ENCODE results near the gene SMURF2. TPM values are rescaled to one million over a fixed set of nuclear protein-coding genes. Genes with fewer than 3 reads are reported as not detected.

The SMURF2 gene
- total RNA-seq, 1 donor from 2014 or later: 26.6 TPM

DNA sequence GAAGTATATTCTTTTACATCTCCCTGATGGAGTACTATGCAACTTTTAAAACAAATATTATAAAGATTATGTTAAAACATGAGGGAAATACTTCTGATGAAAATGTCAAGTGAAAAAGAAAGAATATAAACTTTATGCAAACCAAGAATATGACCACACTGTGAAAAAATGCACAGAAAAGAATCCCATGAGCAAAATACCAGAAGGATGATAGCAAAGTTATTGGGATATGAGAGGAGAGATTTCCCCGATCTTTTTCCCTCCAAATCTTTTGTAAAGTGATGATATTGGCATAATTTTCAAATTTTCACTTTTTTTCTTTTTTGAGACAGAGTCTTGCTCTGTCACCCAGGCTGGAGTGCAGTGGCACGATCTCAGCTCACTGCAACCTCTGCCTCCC is 36.6 kb upstream of the SMURF2 start:
- no peak overlapping the region for H3K27ac Mint-ChIP-seq
- H3K4me1 Mint-ChIP-seq (ENCODE audit: unreplicated experiment): no peaks in the 10 kb centered on the region
- no peaks in the 10 kb centered on the region for H3K27me3 Mint-ChIP-seq
- H3K36me3 Mint-ChIP-seq: no peaks in the 10 kb centered on the region
- TF ChIP-seq, protein P1, sequence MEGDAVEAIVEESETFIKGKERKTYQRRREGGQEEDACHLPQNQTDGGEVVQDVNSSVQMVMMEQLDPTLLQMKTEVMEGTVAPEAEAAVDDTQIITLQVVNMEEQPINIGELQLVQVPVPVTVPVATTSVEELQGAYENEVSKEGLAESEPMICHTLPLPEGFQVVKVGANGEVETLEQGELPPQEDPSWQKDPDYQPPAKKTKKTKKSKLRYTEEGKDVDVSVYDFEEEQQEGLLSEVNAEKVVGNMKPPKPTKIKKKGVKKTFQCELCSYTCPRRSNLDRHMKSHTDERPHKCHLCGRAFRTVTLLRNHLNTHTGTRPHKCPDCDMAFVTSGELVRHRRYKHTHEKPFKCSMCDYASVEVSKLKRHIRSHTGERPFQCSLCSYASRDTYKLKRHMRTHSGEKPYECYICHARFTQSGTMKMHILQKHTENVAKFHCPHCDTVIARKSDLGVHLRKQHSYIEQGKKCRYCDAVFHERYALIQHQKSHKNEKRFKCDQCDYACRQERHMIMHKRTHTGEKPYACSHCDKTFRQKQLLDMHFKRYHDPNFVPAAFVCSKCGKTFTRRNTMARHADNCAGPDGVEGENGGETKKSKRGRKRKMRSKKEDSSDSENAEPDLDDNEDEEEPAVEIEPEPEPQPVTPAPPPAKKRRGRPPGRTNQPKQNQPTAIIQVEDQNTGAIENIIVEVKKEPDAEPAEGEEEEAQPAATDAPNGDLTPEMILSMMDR (conservative IDR thresholded peaks at IDR 0.05): no peak
- no peaks in the 10 kb centered on the region for H3K9me3 Mint-ChIP-seq
- DNase-seq (ENCODE audit: extremely low spot score, unreplicated experiment): no peak
- H3K4me3 Mint-ChIP-seq: no peak overlapping the region

DNA sequence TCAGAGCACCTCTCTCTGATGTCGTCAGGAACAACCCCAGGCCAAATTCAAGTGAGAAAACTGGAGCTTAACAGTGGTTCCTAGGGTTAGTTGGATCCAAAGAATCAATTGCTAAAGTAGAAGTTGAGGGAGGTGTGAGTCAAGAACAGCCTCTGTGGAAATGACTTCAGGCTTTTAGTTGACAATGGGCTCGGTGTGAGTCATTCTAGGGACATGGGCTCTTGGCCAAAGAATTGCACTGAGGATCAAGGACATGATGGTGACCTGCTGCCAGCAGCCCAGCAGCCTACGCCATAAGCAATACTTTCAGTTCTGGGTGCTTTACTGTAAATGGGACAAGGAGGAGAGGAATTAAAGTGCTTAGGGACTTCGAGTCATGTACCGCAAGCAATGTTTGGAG is 32.1 kb upstream of the SMURF2 start:
- Mint-ChIP-seq H3K4me3 (no peak overlapping the region), H3K4me1 (ENCODE audit: unreplicated experiment) (no peaks in the 10 kb centered on the region), H3K36me3 (no peaks in the 10 kb centered on the region), H3K27ac (no peak overlapping the region), H3K9me3 (no peaks in the 10 kb centered on the region), H3K27me3 (no peaks in the 10 kb centered on the region)
- DNase-seq (ENCODE audit: extremely low spot score, unreplicated experiment): no peak
- TF ChIP-seq, protein P1 (conservative IDR thresholded peaks at IDR 0.05): no peak

DNA sequence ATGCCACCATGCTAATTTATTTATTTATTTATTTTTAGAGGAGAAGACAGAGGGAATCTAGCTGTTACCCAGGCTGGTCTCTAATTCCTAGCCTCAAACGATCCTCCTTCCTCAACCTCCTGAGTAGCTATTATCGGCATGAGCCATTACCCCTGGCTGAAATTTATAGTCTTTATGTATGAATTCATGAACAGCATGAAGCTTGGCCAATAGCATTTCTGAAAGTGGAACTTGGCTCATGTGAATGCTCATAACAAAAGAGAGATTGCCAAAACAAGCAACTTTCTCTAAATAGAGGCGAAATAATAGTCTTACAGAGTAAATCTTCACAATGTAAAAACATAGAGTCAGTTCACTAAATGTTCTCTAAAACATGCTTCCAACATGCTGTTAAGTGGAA is 30.1 kb upstream of the SMURF2 start:
- TF ChIP-seq, protein P1 (conservative IDR thresholded peaks at IDR 0.05): no peak
- no peak for DNase-seq (ENCODE audit: extremely low spot score, unreplicated experiment)
- H3K36me3 Mint-ChIP-seq: no peaks in the 10 kb centered on the region
- no peaks in the 10 kb centered on the region for H3K9me3 Mint-ChIP-seq
- H3K4me1 Mint-ChIP-seq (ENCODE audit: unreplicated experiment): no peaks in the 10 kb centered on the region
- no peak overlapping the region for H3K4me3 Mint-ChIP-seq
- no peak overlapping the region for H3K27ac Mint-ChIP-seq
- H3K27me3 Mint-ChIP-seq: no peaks in the 10 kb centered on the region

DNA sequence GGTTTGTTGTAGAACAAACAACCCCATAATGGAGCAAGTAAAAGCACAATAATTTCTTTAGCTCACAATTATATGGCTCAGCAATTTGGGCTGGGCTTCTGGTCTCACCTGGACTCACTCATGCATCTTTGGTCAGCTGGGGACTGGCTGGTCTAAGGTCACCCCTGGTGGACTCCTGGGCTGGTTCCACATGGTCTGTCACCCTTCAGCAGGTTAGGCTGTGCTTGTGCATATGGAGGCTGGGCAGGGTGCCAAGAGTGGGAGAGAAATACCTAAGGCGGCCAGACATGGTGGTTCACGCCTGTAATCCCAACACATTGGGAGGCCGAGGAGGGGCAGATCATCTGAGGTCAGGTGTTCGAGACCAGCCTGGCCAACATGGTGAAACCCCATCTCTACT is 27.0 kb upstream of the SMURF2 start:
- no peak overlapping the region for H3K27ac Mint-ChIP-seq
- no peak overlapping the region for H3K4me3 Mint-ChIP-seq
- no peaks in the 10 kb centered on the region for H3K4me1 Mint-ChIP-seq (ENCODE audit: unreplicated experiment)
- no peaks in the 10 kb centered on the region for H3K27me3 Mint-ChIP-seq
- H3K36me3 Mint-ChIP-seq: no peaks in the 10 kb centered on the region
- no peak for DNase-seq (ENCODE audit: extremely low spot score, unreplicated experiment)
- TF ChIP-seq, protein P1 (conservative IDR thresholded peaks at IDR 0.05): no peak
- H3K9me3 Mint-ChIP-seq: no peaks in the 10 kb centered on the region

DNA sequence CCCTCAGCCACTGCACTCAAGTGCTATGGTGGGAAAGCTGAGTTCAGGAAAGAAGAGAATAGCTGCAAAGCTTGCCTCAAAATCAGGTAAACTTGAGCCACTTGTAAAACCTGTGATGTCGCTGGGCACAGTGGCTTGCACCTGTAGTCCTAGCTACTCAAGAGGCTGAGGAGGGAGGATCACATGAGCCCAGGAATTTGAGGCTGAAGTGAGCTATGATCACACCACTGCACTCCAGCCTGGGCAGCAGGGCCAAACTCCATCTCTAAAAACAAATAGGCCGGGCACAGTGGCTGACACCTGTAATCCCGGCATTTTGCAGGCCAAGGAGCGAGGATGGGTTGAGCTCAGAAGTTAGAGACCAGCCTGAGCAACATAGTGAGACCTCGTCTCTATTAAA is 26.4 kb upstream of the SMURF2 start:
- TF ChIP-seq, protein P1 (conservative IDR thresholded peaks at IDR 0.05): no peak
- no peak for DNase-seq (ENCODE audit: extremely low spot score, unreplicated experiment)
- no peaks in the 10 kb centered on the region for H3K4me1 Mint-ChIP-seq (ENCODE audit: unreplicated experiment)
- no peaks in the 10 kb centered on the region for H3K36me3 Mint-ChIP-seq
- no peaks in the 10 kb centered on the region for H3K27me3 Mint-ChIP-seq
- H3K27ac Mint-ChIP-seq: no peak overlapping the region
- no peak overlapping the region for H3K4me3 Mint-ChIP-seq
- H3K9me3 Mint-ChIP-seq: no peaks in the 10 kb centered on the region

DNA sequence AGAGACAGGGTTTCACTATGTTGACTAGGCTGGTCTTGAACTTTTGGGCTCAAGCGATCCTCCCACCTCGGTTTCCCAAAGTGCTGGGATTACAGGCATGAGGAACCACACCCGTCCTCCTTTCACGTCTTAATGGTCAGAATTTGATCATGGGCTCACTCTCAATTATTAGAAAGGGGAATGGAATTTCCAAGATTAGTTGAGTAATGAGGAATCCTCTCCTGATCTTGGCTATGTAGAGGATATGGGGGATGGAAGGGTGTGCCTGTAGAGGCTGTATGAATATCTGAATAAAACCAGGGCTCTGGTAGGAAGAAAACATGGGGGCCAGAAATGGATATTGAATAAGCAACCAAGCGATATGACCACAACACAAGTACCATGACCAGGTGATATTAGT is 25.9 kb upstream of the SMURF2 start:
- Mint-ChIP-seq H3K4me3 (no peak overlapping the region), H3K36me3 (no peaks in the 10 kb centered on the region), H3K9me3 (no peaks in the 10 kb centered on the region), H3K4me1 (ENCODE audit: unreplicated experiment) (no peaks in the 10 kb centered on the region), H3K27ac (no peak overlapping the region), H3K27me3 (no peaks in the 10 kb centered on the region)
- TF ChIP-seq, protein P1 (conservative IDR thresholded peaks at IDR 0.05): no peak
- no peak for DNase-seq (ENCODE audit: extremely low spot score, unreplicated experiment)
